ENCODE measurements around the gene RIPOR3. TPM values are rescaled to one million over a fixed set of nuclear protein-coding genes. Genes with fewer than 3 reads are reported as not detected.
"Not testable (repeated sequence)": the region's sequence is repeated elsewhere in the genome, so short reads cannot be mapped to it uniquely, and the experiment has no call there.

RIPOR3 gene
- total RNA-seq, 1 experiment from 2014 or later = 1.8 TPM

DNA sequence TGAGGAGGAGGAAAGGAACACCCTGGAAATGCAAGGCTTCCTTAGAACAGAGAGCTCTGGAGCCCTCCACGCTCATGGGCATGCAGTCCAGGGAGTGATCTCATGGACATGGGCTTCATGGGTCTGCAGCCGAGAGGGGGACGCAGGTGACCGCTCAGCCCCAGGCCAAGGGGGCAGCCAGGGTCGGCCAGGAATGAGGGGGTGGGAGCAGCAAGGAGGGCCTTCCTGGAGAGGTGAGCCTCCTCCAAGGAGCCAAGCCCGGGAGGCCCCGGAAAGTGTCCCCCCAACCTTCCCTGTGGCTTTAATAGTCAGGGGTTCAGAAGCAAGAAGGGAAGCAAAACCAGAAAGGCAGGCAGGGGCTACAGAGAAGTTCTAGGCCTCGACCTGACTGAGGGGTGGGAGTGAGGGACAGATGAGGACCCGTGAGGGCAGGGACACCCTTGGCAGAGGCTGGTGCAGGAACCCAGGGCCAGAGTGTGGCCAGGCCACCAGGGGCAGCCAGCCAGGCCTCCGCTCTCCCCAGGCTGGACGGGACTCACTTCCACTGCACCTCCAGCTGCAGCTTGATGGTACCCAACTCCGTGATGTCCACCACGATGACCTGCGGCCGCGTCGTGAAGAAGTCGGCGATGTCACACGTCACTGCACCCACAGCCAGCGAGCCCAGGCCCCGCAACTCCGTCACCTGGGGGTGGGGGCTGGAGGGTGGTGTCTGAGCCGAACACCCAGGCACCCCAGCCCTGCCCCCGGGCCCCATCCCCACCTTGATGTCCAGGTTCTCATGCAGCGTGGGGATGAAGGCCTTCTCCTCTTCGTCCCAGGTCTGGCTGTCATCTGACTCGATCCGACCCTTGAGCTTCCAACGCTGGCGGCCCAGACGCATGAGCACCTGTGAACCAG lies 83.2 kb downstream of the RIPOR3 start:
- H3K4me1 ChIP-seq (replicated peaks) = no peaks in the 10 kb centered on the region
- H3K9me3 ChIP-seq (replicated peaks) = no peaks in the 10 kb centered on the region
- no peaks in the 10 kb centered on the region for H3K36me3 ChIP-seq
- no peaks in the 10 kb centered on the region for H3K27me3 ChIP-seq (replicated peaks)
- H3K4me3 ChIP-seq = no peak overlapping the region
- DNase-seq (ENCODE audit: low read depth in 1 of 2, low spot score in 2 of 2) = no peak
- no peak overlapping the region for H3K27ac ChIP-seq

DNA sequence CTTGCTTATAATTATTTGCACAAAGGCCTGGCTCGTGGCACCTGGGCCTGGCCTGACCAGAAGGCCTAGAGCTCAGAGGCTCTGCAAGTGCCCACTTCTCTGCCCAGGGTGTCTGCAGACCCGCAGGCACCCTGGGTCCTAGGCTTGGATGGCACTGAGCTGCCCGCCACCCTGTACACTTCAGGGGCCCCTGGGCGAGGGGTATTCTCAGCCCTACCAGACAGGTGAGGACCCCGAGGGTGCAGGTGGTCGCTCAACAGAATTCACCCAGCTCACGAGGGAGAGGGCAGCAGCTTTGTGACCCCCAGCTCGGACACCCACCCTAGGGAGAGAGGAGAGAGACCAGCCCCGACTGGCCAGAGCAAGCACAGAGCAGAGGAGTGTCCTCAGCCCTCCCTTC lies 83.9 kb downstream of the RIPOR3 start:
- Histone ChIP-seq H3K9me3 (replicated peaks) (no peaks in the 10 kb centered on the region), H3K36me3 (no peaks in the 10 kb centered on the region), H3K27me3 (replicated peaks) (no peaks in the 10 kb centered on the region), H3K4me1 (replicated peaks) (no peaks in the 10 kb centered on the region), H3K27ac (no peak overlapping the region), H3K4me3 (no peak overlapping the region)
- no peak for DNase-seq (ENCODE audit: low read depth in 1 of 2, low spot score in 2 of 2)

DNA sequence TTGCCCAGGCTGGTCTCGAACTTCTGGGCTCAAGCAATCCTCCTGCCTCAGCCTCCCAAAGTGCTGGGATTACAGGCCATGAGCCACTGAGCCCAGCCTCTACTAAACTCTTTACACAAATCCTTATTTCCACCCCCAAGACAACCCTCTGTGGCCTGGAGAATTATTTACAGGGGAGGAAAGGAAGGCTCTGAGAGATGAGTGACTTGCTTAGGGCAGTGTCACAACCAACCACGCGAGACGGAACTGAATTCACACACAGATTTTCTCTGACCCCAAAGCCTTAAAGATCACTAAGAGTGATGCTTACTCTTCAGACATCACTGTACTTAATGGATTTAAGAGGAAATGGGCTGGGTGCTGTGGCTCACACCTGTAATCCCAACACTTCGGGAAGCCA lies 86.2 kb downstream of the RIPOR3 start:
- Histone ChIP-seq H3K9me3 (replicated peaks) (no peaks in the 10 kb centered on the region), H3K4me3 (no peak overlapping the region)

DNA sequence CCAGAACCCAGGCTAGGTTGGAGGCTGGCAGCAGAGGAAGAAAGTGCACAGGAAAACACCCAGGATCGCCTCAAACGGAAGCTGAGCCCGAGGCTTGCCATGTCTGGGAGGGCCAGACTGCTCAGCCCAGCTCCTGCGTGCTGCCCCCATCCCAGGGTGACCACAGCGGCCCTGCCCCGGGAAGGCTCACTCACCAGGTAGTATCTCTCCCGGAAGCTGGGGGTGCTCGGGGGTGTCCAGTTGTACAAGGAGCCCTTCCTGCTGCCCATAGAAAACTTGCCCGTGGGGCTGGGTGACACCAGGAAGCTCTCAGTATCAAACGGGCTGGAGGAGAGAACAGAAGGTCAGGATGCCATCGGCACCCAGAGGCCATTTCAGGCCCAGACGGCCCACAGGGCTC lies 86.9 kb downstream of the RIPOR3 start:
- Histone ChIP-seq H3K27ac (no peak overlapping the region), H3K4me1 (replicated peaks) (no peaks in the 10 kb centered on the region), H3K9me3 (replicated peaks) (no peaks in the 10 kb centered on the region), H3K36me3 (no peaks in the 10 kb centered on the region), H3K27me3 (replicated peaks) (no peaks in the 10 kb centered on the region), H3K4me3 (no peak overlapping the region)
- no peak for DNase-seq (ENCODE audit: low read depth in 1 of 2, low spot score in 2 of 2)

More for the DNA sequence above, 86.2 kb downstream of the RIPOR3 start:
- Histone ChIP-seq H3K4me1 (replicated peaks) (no peaks in the 10 kb centered on the region), H3K27ac (no peak overlapping the region), H3K27me3 (replicated peaks) (no peaks in the 10 kb centered on the region), H3K36me3 (no peaks in the 10 kb centered on the region)
- DNase-seq (ENCODE audit: low read depth in 1 of 2, low spot score in 2 of 2) = no peak

DNA sequence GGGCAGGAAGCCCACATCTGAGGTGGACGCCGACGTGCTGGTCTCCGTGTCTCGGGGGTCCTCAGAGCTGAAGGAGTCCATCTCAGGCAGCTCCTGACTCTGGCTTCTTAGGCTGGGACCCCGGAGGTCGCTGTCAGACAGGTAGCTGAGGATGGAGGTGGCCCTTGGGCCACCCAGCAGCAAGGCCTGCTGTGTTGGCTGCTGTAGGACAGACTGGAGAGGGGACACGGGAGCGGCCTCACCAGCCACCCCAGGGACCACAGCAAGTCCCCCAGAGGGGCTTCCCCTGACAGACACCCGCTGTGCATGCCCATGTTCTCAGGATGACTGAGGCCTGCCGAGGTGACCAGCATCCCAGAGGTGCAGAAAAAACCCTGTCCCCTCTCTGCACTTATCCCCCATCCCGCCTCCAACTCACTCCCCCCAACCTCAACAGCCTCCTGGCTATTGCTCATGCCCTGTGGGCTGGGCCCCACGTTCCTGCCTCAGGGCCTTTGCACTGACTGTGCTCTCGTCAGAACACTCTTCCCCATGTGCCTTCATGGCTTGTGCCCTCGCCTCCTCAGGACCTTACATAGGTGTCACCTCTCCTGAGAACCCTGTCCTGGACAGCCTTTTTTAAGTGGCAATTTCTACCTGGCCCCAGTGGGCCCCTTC lies 88.8 kb downstream of the RIPOR3 start:
- Histone ChIP-seq H3K27ac (no peak overlapping the region), H3K27me3 (replicated peaks) (no peaks in the 10 kb centered on the region), H3K9me3 (replicated peaks) (no peaks in the 10 kb centered on the region), H3K36me3 (no peaks in the 10 kb centered on the region), H3K4me3 (no peak overlapping the region), H3K4me1 (replicated peaks) (no peaks in the 10 kb centered on the region)
- no peak for DNase-seq (ENCODE audit: low read depth in 1 of 2, low spot score in 2 of 2)

DNA sequence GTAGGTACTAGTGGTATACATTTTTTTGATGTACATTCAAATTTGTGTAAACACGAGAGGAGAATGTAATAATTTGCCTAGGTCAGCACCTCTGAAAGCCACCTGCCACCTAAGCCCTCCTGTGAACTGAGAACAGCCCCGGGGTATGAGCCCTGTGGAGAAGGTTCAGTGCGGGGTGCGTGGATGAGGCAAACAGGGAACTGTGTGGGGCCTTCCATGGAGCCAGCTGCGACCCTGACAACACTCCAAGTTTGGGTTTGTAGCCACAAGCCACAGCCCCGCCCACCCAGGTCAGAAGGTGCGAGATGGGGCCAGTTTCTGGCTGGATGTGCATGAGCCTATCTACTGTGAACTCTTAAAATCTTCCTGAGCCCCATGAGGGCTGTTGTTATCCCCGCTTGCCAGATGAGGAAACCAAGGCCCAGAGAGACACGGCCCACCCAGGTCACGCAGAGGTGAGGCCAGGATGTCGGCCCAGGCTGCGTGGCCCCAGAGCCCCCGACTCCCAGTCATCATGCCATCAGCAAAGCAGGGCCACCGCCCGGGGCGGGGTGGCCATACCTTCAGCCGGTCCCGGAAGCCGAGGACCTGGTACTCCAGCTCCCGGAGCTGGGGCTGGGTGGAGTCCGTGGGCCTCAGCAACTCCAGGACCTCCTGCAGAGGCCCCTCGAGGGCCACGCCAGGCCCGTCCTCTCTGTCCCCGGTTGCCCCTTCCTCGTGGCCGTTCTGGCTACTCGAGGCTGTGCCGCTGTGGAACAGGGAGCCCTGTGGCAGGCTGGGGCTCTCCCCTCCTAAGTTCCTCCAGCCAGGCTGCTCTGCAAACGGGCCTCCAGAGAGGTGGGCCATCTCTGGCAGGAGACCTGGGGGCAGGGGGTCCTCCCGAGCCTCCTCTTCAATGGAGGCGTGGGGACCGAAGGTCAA lies 89.6 kb downstream of the RIPOR3 start:
- H3K9me3 ChIP-seq (replicated peaks) = no peaks in the 10 kb centered on the region
- DNase-seq (ENCODE audit: low read depth in 1 of 2, low spot score in 2 of 2) = no peak
- H3K27ac ChIP-seq = no peak overlapping the region
- H3K4me3 ChIP-seq = no peak overlapping the region
- no peaks in the 10 kb centered on the region for H3K36me3 ChIP-seq
- no peaks in the 10 kb centered on the region for H3K4me1 ChIP-seq (replicated peaks)
- no peaks in the 10 kb centered on the region for H3K27me3 ChIP-seq (replicated peaks)

DNA sequence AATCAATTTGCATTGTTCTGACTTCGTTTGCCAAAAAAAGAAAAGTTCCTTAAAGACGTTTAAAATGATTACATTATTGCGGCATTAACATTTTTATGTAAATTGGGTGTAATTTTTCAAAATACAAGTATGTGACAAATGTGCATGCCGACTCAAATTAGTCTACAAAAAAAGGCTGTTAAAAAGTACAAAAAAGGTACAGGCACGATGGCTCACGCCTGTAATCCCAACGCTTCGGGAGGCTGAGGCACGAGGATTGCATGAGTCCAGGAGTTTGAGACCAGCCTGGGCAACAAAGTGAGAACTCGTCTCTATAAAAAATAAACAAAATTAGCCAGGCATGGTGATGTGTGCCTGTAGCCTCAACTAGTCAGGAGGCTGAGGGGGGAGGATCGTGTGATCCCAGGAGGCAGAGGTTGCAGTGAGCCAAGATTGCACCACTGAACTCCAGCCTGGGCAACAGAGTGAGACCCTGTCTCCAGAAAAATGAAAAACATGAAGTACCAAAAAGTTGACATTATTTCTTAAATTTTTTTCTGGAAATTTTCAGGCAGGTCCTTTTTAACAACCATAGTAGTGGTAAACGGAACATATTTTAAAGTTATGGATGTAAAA lies 91.0 kb downstream of the RIPOR3 start:
- no peaks in the 10 kb centered on the region for H3K36me3 ChIP-seq
- H3K27ac ChIP-seq = no peak overlapping the region

DNA sequence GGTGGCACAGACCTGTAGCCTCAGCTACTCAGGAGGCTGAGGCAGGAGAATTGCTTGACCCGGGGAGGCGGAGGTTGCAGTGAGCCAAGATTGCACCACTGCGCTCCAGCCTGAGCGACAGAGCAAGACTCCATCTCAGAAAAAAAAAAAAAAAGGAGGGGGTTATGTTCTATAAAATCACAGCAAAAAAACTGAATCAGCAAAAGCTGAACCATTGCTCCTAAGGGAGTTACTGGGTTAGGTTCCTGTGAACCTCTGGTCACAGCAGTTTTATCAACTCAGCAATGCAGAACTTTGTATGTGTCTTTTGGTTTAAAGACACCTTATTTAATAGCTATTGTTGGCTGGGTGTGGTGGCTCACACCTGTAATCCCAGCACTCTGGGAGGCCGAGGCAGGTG lies 92.6 kb downstream of the RIPOR3 start:
- H3K9me3 ChIP-seq (replicated peaks); H3K27me3 ChIP-seq (replicated peaks); H3K36me3 ChIP-seq; H3K4me3 ChIP-seq; DNase-seq (ENCODE audit: low read depth in 1 of 2, low spot score in 2 of 2); H3K27ac ChIP-seq: not testable (repeated sequence)
- peaks cover 12% of the 10 kb centered on the region for H3K4me1 ChIP-seq (replicated peaks)

More for the DNA sequence above, 91.0 kb downstream of the RIPOR3 start:
- no peaks in the 10 kb centered on the region for H3K9me3 ChIP-seq (replicated peaks)
- DNase-seq (ENCODE audit: low read depth in 1 of 2, low spot score in 2 of 2) = no peak
- no peak overlapping the region for H3K4me3 ChIP-seq
- peaks cover 2% of the 10 kb centered on the region; the same call in 1 of the 2 replicates for H3K27me3 ChIP-seq (replicated peaks)
- peaks cover 11% of the 10 kb centered on the region for H3K4me1 ChIP-seq (replicated peaks)

DNA sequence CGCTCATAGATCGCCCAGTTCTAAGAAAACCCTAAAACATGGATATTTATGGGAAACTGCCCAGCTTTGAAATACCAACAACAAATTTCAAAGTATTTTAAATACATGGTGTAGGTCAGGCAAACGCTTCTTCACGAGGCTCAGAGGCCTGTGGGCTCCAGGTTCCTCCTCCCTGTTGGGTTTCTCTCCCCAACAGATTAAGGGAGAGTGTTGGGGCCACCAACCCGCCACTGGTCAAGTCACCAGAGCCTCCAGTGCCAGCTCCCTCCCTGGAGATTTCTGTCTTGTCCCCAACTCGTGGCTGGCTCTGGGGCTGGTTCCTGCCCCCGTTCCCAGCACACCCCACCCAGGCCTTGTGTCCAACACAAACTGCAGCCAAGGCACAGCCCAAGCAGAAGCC lies 93.3 kb downstream of the RIPOR3 start:
- Histone ChIP-seq H3K36me3 (0 out of 2 replicates have a peak, but pooled peaks cover under 1% of the 10 kb centered on the region), H3K9me3 (replicated peaks) (no peaks in the 10 kb centered on the region), H3K27ac (no peak overlapping the region), H3K4me1 (replicated peaks) (peaks cover 12% of the 10 kb centered on the region), H3K4me3 (no peak overlapping the region), H3K27me3 (replicated peaks) (peaks cover 6% of the 10 kb centered on the region; the same call in 1 of the 2 replicates)
- DNase-seq (ENCODE audit: low read depth in 1 of 2, low spot score in 2 of 2) = no peak

DNA sequence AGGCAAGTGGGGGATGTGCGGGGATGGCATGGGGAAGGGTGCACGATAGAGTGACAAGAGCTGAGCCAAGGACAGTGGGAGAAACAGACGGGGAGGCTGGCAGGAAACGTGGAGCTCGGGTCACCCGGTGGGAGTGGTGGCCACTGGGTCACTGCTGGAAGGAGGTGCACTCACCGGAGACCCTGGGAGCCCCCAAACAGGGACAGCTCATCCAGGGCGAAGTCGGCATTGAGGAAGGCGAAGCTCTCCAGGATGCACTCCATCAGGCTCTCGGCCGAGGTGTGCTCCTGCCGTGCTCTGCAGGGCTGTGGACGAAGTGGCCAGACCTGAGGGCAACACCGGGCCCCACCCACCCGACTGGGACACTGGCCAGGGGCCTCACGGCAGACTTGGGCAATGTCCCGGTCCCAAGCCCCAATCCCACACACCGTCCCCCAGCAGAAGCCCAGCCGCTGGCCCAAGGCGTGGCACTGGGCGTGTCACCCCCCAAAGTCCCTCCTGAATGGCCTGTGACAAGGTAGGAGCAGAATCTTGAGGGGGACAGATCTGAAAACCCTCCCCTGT lies 93.9 kb downstream of the RIPOR3 start:
- Histone ChIP-seq H3K9me3 (replicated peaks) (no peaks in the 10 kb centered on the region), H3K27ac (no peak overlapping the region), H3K36me3 (0 out of 2 replicates have a peak, but pooled peaks cover 4% of the 10 kb centered on the region), H3K4me3 (no peak overlapping the region), H3K4me1 (replicated peaks) (peaks cover 12% of the 10 kb centered on the region), H3K27me3 (replicated peaks) (peaks cover 6% of the 10 kb centered on the region; the same call in 1 of the 2 replicates)
- no peak for DNase-seq (ENCODE audit: low read depth in 1 of 2, low spot score in 2 of 2)

DNA sequence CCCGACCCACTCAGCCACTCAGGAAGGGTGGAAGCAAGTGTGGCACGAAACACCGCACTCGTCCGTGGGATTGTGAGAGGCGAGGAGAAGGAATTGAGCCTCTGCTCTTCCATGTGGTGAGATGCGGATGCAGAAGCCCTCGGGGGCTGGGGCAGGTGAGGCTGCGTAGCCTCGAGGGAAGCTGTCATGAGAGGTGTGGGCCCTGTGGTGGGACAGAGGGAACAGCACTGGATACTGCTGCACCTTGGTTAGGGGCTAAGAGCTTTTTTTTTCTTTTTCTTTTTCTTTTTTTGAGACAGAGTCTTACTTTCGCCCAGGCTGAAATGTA lies 94.7 kb downstream of the RIPOR3 start:
- Histone ChIP-seq H3K27ac (no peak overlapping the region), H3K4me1 (replicated peaks) (peaks cover 12% of the 10 kb centered on the region), H3K9me3 (replicated peaks) (no peaks in the 10 kb centered on the region), H3K27me3 (replicated peaks) (peaks cover 6% of the 10 kb centered on the region; the same call in 1 of the 2 replicates), H3K36me3 (0 out of 2 replicates have a peak, but pooled peaks cover 4% of the 10 kb centered on the region), H3K4me3 (no peak overlapping the region)
- no peak for DNase-seq (ENCODE audit: low read depth in 1 of 2, low spot score in 2 of 2)

DNA sequence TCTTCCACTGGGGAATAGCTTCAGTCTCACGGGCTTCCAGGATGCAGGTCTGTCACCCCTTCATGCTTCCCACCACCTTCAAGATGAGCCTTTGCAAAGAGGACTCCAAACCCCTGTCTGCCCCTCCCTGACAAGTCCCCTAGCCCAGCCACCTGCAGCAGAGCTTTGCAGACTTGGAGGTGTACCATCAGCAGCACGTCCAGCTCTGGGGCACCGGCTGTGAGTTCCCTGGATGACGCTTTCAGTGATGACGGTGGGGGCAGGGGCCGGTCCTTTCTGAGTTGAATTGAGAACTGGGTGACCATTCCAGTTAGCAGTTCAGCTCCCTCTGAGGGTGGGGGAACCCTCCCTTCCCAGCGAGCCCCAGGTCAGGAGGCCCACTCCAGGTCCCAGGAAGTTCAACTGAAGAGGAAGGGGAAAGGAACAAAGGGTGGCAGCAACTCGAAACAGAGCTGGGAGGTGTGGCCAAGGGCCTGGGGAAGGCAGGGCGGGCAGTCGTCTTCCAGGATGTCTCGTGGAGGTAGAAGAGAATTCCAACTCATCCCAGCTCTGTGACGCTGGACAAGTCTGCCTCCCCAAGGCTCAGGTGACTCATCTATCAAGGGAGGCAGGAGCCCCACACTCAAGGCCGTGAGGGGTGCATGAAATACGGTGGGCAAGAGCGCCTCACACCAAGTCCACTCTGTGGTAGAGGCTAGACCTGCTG lies 95.2 kb downstream of the RIPOR3 start:
- H3K27ac ChIP-seq = no peak overlapping the region
- DNase-seq (ENCODE audit: low read depth in 1 of 2, low spot score in 2 of 2) = peak in 1 of 2 experiments; percentile 17
- peaks cover 6% of the 10 kb centered on the region; the same call in 1 of the 2 replicates for H3K27me3 ChIP-seq (replicated peaks)

More for the DNA sequence above, 95.2 kb downstream of the RIPOR3 start:
- Histone ChIP-seq H3K9me3 (replicated peaks) (no peaks in the 10 kb centered on the region), H3K4me3 (no peak overlapping the region), H3K36me3 (0 out of 2 replicates have a peak, but pooled peaks cover 4% of the 10 kb centered on the region), H3K4me1 (replicated peaks) (peaks cover 12% of the 10 kb centered on the region)

Measured in SJSA1 (cell line).